A549 treated with dexamethasone at 1 μM for 4 hours (cell line): ENCODE measurements around the gene HNRNPH1. TPM values are rescaled to one million over a fixed set of nuclear protein-coding genes. Genes with fewer than 3 reads are reported as not detected.

Experiments
- total RNA-seq: library from RNA; stranded (reverse); fragments of 200-300 nt; extraction: Qiagen RNA extraction; gene quantifications from 5 replicates; pipeline ENCODE4 v1.2.3, GENCODE V29; 2022

HNRNPH1 gene, protein sequence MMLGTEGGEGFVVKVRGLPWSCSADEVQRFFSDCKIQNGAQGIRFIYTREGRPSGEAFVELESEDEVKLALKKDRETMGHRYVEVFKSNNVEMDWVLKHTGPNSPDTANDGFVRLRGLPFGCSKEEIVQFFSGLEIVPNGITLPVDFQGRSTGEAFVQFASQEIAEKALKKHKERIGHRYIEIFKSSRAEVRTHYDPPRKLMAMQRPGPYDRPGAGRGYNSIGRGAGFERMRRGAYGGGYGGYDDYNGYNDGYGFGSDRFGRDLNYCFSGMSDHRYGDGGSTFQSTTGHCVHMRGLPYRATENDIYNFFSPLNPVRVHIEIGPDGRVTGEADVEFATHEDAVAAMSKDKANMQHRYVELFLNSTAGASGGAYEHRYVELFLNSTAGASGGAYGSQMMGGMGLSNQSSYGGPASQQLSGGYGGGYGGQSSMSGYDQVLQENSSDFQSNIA
- 468 to 530 TPM (median 521 TPM) in 5 replicates for total RNA-seq

DNA sequence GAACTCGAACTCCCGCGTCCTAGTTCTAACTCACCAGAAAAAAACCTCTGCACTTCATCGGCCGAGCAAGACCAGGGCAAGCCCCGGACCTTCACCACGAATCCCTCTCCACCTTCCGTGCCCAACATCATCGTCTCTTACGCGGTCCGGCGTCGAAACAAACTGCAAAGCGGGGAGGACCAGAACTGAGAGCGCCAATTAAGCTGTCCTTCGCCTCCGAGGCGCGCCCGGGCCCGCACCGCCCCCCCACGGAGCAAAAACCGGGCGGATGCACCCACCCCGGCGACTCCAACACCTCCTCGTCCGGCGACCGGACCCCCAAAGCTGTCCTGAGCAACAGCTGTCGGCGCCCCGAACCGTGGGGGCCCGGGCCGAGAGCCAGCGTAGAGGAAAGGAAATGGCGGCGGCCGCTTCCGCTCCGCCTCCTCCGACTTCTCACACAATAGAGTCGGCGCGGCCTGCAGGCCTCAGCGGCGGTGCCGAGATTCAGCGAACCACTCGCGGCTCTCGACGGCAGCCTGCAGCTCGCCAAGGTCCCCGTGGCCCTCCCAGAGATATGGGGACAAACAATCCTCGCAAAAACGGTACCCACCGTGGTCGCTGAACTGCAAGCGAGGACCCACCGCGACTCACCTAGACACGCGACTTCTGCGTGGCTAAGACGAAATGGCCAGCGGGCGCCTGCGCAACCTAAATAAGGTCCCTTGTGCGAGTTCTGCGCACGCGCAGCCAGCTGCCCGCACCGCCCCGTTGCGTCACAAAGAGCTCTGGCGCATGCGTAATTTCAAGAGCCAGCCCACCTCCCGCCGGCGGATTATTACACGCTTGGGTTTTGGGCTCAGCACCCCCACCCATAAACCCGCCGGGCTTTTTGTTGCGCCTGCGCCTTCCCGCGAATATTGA, at the start of gene HNRNPH1:
Gene HNRNPH1, minus strand, starts transcription at position 669 of the 903 bp plus-strand sequence. Its CDS starts 538 bp downstream, at position 131.

Other genes starting within 250 kb of the HNRNPH1 start
- 25.5 to 30.9 TPM (median 27.8 TPM) in 5 replicates for gene RUFY1, start 73.1 kb downstream of the HNRNPH1 start, total RNA-seq
- gene CBY3, start 57.4 kb upstream of the HNRNPH1 start, total RNA-seq, result not detected in 5 replicates
- gene CANX, start 75.3 kb upstream of the HNRNPH1 start, total RNA-seq, result 343 to 510 TPM (median 446 TPM) in 5 replicates
- gene MAML1, start 109.2 kb upstream of the HNRNPH1 start, total RNA-seq, result 14.3 to 20.3 TPM (median 19.5 TPM) in 5 replicates
- gene LTC4S, start 170.3 kb upstream of the HNRNPH1 start, total RNA-seq, result 0.18 to 0.27 TPM (median 0.21 TPM) in 4 of 5 replicates, not detected in the other
- gene MGAT4B, start 183.2 kb upstream of the HNRNPH1 start, total RNA-seq, result 170 to 190 TPM (median 176 TPM) in 5 replicates
- 684 to 1,014 TPM (median 753 TPM) in 5 replicates for gene SQSTM1, start 197.2 kb upstream of the HNRNPH1 start, total RNA-seq
- gene MRNIP, start 235.1 kb upstream of the HNRNPH1 start, total RNA-seq, result 13.8 to 22.5 TPM (median 18.9 TPM) in 5 replicates